Neural cell (in vitro differentiated cells): Measurements from ENCODE around the gene OLIG2. TPM values are rescaled to one million over a fixed set of nuclear protein-coding genes. Genes with fewer than 3 reads are reported as not detected.

ENCODE experiments used
- H2AFZ ChIP-seq: fragments of 200-600, 300-800 bp; sonication (generic), shearing (Covaris generic); 2 replicates; pipeline ENCODE4 v1.6.0; 2014; ENCODE audit warnings: low read depth, mild to moderate bottlenecking, antibody characterized with exemption, low read length, moderate library complexity
- H3F3A ChIP-seq: fragments of 200-600 bp; shearing (Covaris generic); 2 replicates; pipeline ENCODE4 v1.6.1; 2016; ENCODE audit warnings: mild to moderate bottlenecking, moderate library complexity, mixed read lengths, antibody characterized with exemption, low read length; ENCODE audit not compliant: insufficient read depth, poor library complexity, severe bottlenecking
- H3K27ac ChIP-seq: fragments of 200-600, 300-800 bp; sonication (generic), shearing (Covaris generic); 2 replicates; pipeline ENCODE4 v1.5.1; 2014; ENCODE audit warnings: mild to moderate bottlenecking, low read length, moderate library complexity
- H3K27me3 ChIP-seq: fragments of 300-800, 200-600 bp; sonication (generic), shearing (Covaris generic); 2 replicates; pipeline ENCODE4 v1.6.0; 2014; ENCODE audit warnings: mild to moderate bottlenecking, low read depth, low read length, moderate library complexity; ENCODE audit not compliant: insufficient read depth
- H3K36me3 ChIP-seq: fragments of 300-800, 200-600 bp; sonication (generic), shearing (Covaris generic); 2 replicates; pipeline ENCODE4 v1.5.1; 2014; ENCODE audit warnings: mild to moderate bottlenecking, antibody characterized with exemption, low read length, moderate library complexity; ENCODE audit not compliant: insufficient read depth
- H3K4me2 ChIP-seq: fragments of 300-800, 200-600 bp; sonication (generic), shearing (Covaris generic); 2 replicates; pipeline ENCODE4 v1.6.0; 2014; ENCODE audit warnings: mild to moderate bottlenecking, low read length
- H3K4me3 ChIP-seq: fragments of 300-800, 200-600 bp; sonication (generic), shearing (Covaris generic); 2 replicates; pipeline ENCODE4 v1.5.1; 2014; ENCODE audit warnings: mild to moderate bottlenecking, low read length, moderate library complexity
- H3K79me2 ChIP-seq: fragments of 200-600 bp; shearing (Covaris generic); replicated peaks from 2 replicates; pipeline ENCODE4 v1.6.0; 2014; ENCODE audit warnings: mild to moderate bottlenecking, low read length, moderate library complexity; ENCODE audit not compliant: insufficient read depth
- H3K9ac ChIP-seq: fragments of 300-800, 200-600 bp; sonication (generic), shearing (Covaris generic); 2 replicates; pipeline ENCODE4 v1.6.1; 2016; ENCODE audit warnings: mild to moderate bottlenecking, low read length, mixed read lengths
- H3K9me2 ChIP-seq: fragments of 200-600 bp; shearing (Covaris generic); 2 replicates; pipeline ENCODE4 v1.6.1; 2016; ENCODE audit warnings: mild to moderate bottlenecking, low read length, mixed read lengths; ENCODE audit not compliant: insufficient read depth
- H3K9me3 ChIP-seq: fragments of 200-600, 300-800 bp; sonication (generic), shearing (Covaris generic); 2 replicates; pipeline ENCODE4 v1.6.1; 2016; ENCODE audit warnings: mild to moderate bottlenecking, mixed run types, low read length, moderate library complexity, mixed read lengths
- H4K20me1 ChIP-seq: fragments of 200-600 bp; shearing (Covaris generic); 2 replicates; pipeline ENCODE4 v1.6.1; 2016; ENCODE audit warnings: mild to moderate bottlenecking, mixed run types; ENCODE audit not compliant: insufficient read depth
- EP300 ChIP-seq: fragments of 450-650 bp; conservative IDR thresholded peaks from 2 replicates; pipeline ENCODE4 v1.6.1; 2014; ENCODE audit warnings: antibody characterized with exemption, mild to moderate bottlenecking, moderate library complexity; ENCODE audit not compliant: poor library complexity, severe bottlenecking
- EZH2 ChIP-seq: fragments of 200-600, 300-800 bp; shearing (Covaris generic), sonication (generic); IDR thresholded peaks from 2 replicates; pipeline ENCODE4 v1.6.1; 2014; ENCODE audit warnings: antibody characterized with exemption, low read length, borderline replicate concordance, mild to moderate bottlenecking; ENCODE audit not compliant: insufficient read depth, poor library complexity, severe bottlenecking
- RAD21 ChIP-seq: fragments of 450-650 bp; conservative IDR thresholded peaks from 2 replicates; pipeline ENCODE4 v1.6.1; 2014; ENCODE audit warnings: antibody characterized with exemption, mild to moderate bottlenecking, moderate library complexity
- SMC3 ChIP-seq: fragments of 450-650 bp; conservative IDR thresholded peaks from 2 replicates; pipeline ENCODE4 v1.6.1; 2014; ENCODE audit warnings: antibody characterized with exemption, mild to moderate bottlenecking, moderate library complexity; ENCODE audit not compliant: poor library complexity
- TAF1 ChIP-seq: IDR thresholded peaks from 2 replicates; pipeline ENCODE4 v1.6.1; 2012; ENCODE audit warnings: low read depth
- polyA plus RNA-seq: library from polyadenylated mRNA; depleted of rRNA; stranded (reverse); fragments of >200 nt; gene quantifications from 2 replicates; pipeline ENCODE4 v1.2.3, GENCODE V29; 2014
- TF ChIP-seq, protein P1 (sequence below): IDR thresholded peaks from 2 replicates; pipeline ENCODE4 v1.6.1; 2012; ENCODE audit warnings: borderline replicate concordance
- TF ChIP-seq, protein P2 (sequence below): fragments of 450-650 bp; IDR thresholded peaks from 2 replicates; pipeline ENCODE4 v1.5.1; 2014; ENCODE audit warnings: antibody characterized with exemption, mild to moderate bottlenecking, moderate library complexity; ENCODE audit not compliant: poor library complexity, severe bottlenecking

OLIG2 gene
- polyA plus RNA-seq, 1 donor from 2014 or later, result 0.90 TPM

DNA sequence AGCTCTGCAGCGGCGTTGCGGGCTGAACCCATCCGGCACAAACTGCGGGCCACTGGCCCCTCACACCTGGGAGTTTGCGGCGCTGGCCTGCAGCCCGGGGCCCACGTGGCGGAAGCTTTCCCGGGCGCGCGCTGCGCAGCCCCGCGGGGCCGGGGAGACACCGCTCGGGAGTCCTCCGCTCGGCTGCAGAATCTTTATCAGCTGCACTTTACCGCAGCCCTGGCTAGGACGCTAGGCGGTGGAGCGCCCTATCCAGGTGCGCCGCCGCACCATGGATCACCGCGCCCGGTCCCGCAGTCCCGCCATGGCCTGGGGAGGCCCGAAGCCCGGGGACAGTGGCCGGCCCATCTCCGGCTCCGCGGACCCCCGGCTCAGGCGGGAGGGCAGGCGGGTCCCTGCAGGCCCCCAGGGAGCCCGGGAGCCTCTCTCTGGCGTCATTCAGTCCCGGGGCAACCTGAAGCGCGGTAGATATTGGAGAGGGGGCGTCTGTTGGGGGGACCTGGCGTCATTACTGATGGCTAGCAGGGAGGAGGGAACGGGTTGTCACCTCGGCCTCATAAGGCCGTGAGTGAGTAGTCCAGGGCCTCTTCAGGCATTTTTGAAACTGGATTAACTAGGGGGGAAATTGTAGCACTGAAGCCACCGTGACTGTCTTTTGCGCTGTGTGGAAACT is 5.7 kb upstream of the OLIG2 start:
- Histone ChIP-seq H3K4me2 (peak overlapping the region; percentile 14), H2AFZ (no peak overlapping the region)
- TF ChIP-seq SMC3, result no peak
- TF ChIP-seq, protein P1, sequence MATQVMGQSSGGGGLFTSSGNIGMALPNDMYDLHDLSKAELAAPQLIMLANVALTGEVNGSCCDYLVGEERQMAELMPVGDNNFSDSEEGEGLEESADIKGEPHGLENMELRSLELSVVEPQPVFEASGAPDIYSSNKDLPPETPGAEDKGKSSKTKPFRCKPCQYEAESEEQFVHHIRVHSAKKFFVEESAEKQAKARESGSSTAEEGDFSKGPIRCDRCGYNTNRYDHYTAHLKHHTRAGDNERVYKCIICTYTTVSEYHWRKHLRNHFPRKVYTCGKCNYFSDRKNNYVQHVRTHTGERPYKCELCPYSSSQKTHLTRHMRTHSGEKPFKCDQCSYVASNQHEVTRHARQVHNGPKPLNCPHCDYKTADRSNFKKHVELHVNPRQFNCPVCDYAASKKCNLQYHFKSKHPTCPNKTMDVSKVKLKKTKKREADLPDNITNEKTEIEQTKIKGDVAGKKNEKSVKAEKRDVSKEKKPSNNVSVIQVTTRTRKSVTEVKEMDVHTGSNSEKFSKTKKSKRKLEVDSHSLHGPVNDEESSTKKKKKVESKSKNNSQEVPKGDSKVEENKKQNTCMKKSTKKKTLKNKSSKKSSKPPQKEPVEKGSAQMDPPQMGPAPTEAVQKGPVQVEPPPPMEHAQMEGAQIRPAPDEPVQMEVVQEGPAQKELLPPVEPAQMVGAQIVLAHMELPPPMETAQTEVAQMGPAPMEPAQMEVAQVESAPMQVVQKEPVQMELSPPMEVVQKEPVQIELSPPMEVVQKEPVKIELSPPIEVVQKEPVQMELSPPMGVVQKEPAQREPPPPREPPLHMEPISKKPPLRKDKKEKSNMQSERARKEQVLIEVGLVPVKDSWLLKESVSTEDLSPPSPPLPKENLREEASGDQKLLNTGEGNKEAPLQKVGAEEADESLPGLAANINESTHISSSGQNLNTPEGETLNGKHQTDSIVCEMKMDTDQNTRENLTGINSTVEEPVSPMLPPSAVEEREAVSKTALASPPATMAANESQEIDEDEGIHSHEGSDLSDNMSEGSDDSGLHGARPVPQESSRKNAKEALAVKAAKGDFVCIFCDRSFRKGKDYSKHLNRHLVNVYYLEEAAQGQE, result no peak
- TF ChIP-seq RAD21, result no peak
- peak; percentile 66 for TF ChIP-seq EZH2

DNA sequence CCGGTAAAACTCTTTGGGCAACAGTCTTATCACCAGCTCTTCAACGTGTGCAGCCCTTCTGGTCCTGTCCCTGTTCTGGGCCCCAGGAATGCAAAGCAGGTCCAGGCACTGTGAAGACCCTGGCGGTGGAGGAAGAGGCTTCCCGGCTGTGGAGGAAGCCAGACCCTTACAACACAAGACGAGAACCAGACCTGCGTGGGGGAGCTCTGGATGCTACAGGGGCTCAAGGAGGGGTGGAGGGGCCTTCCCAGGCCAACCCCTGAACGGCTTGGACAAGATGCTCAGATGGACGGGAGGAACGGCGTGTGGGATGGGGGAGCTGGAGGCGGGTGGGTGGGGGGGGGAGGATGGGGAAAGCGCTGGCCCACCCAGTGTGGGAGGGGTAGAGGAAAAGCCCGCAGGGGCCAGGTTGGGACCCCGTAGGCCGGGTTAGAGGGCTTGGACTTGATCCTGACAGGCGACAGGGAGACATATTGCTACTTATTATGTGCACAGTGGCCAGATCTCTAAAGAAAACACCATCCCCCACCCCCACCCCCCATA is 5.1 kb upstream of the OLIG2 start:
- peak overlapping the region; percentile 66 for H3K4me3 ChIP-seq
- no peak overlapping the region for H2AFZ ChIP-seq
- H3K9me3 ChIP-seq, result no peaks in the 10 kb centered on the region
- no peaks in the 10 kb centered on the region for H3K9me2 ChIP-seq
- H3K27ac ChIP-seq, result no peak overlapping the region
- H4K20me1 ChIP-seq, result no peaks in the 10 kb centered on the region
- no peaks in the 10 kb centered on the region for H3K36me3 ChIP-seq
- TF ChIP-seq EP300, result no peak
- no peak for TF ChIP-seq TAF1
- TF ChIP-seq, protein P2, sequence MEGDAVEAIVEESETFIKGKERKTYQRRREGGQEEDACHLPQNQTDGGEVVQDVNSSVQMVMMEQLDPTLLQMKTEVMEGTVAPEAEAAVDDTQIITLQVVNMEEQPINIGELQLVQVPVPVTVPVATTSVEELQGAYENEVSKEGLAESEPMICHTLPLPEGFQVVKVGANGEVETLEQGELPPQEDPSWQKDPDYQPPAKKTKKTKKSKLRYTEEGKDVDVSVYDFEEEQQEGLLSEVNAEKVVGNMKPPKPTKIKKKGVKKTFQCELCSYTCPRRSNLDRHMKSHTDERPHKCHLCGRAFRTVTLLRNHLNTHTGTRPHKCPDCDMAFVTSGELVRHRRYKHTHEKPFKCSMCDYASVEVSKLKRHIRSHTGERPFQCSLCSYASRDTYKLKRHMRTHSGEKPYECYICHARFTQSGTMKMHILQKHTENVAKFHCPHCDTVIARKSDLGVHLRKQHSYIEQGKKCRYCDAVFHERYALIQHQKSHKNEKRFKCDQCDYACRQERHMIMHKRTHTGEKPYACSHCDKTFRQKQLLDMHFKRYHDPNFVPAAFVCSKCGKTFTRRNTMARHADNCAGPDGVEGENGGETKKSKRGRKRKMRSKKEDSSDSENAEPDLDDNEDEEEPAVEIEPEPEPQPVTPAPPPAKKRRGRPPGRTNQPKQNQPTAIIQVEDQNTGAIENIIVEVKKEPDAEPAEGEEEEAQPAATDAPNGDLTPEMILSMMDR, result no peak
- TF ChIP-seq SMC3, result no peak
- H3F3A ChIP-seq, result no peaks in the 10 kb centered on the region
- no peak overlapping the region for H3K9ac ChIP-seq
- peaks cover 98% of the 10 kb centered on the region for H3K27me3 ChIP-seq
- no peak overlapping the region for H3K4me2 ChIP-seq
- H3K79me2 ChIP-seq, result no peaks in the 10 kb centered on the region

More for the DNA sequence above, 5.7 kb upstream of the OLIG2 start:
- Histone ChIP-seq H4K20me1 (no peaks in the 10 kb centered on the region), H3K36me3 (no peaks in the 10 kb centered on the region), H3F3A (no peaks in the 10 kb centered on the region), H3K4me3 (peak overlapping the region; percentile 66), H3K27ac (no peak overlapping the region), H3K9ac (no peak overlapping the region), H3K79me2 (no peaks in the 10 kb centered on the region), H3K27me3 (peaks cover 97% of the 10 kb centered on the region), H3K9me2 (no peaks in the 10 kb centered on the region), H3K9me3 (no peaks in the 10 kb centered on the region)

DNA sequence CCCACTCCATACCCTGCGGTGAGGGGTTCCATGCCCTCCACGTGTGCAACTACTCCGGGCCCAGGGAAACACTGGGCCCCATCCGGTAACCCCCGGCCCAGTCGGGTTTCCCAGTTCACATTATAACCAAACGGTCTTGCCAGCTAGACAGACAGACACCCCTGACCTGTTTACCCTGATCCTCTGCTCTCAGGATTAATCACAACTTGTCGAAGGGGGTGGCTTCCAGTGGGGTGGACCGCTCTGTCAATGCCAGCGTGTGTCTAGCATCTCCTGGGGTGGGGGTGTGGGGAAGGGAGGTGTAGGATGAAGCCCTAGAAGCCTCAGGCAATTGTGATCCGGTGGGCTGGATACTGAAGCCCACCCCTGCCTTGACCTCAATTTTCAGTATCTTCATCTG is 4.6 kb upstream of the OLIG2 start:
- H3K27ac ChIP-seq, result no peak overlapping the region
- H4K20me1 ChIP-seq, result no peaks in the 10 kb centered on the region
- H3K79me2 ChIP-seq, result no peaks in the 10 kb centered on the region
- no peak overlapping the region for H2AFZ ChIP-seq
- H3K27me3 ChIP-seq, result peaks cover 98% of the 10 kb centered on the region
- H3K9me3 ChIP-seq, result no peaks in the 10 kb centered on the region
- no peak overlapping the region for H3K4me2 ChIP-seq
- H3K9ac ChIP-seq, result no peak overlapping the region
- TF ChIP-seq TAF1, result no peak
- TF ChIP-seq EP300, result no peak
- TF ChIP-seq, protein P1, result no peak
- TF ChIP-seq RAD21, result no peak
- TF ChIP-seq, protein P2, result no peak
- no peaks in the 10 kb centered on the region for H3F3A ChIP-seq
- no peak overlapping the region for H3K4me3 ChIP-seq
- no peaks in the 10 kb centered on the region for H3K36me3 ChIP-seq
- H3K9me2 ChIP-seq, result no peaks in the 10 kb centered on the region
